GM12878 (cell line): ENCODE results near the gene GANAB. TPM values are rescaled to one million over a fixed set of nuclear protein-coding genes. Genes with fewer than 3 reads are reported as not detected.

ENCODE experiments used
- EGR1 ChIP-seq, 2 experiments: IDR thresholded peaks; 1 replicate in 1 of 2; 2 replicates in 1 of 2; pipeline ENCODE4 v1.6.1; 2011 to 2012; ENCODE audit warnings: low read depth in 2 of 2, low read length in 2 of 2, borderline replicate concordance in 1 of 2, mild to moderate bottlenecking in 1 of 2, moderate library complexity in 1 of 2
- IRF5 ChIP-seq: fragments of 450-650 bp; IDR thresholded peaks from 2 replicates; pipeline ENCODE4 v1.6.1; 2017; ENCODE audit warnings: borderline replicate concordance
- SIN3A ChIP-seq: IDR thresholded peaks from 2 replicates; pipeline ENCODE4 v1.6.1; 2012; ENCODE audit warnings: low read depth, low read length, improper control_type of control experiment
- TCF7 ChIP-seq: IDR thresholded peaks from 2 replicates; pipeline ENCODE4 v1.6.1; 2014; ENCODE audit warnings: antibody characterized with exemption, borderline replicate concordance
- ZNF687 ChIP-seq: fragments of 450-650 bp; IDR thresholded peaks from 2 replicates; pipeline ENCODE4 v1.6.1; 2017; ENCODE audit warnings: mild to moderate bottlenecking, moderate library complexity
- ZZZ3 ChIP-seq: IDR thresholded peaks from 2 replicates; pipeline ENCODE4 v1.6.1; 2011; ENCODE audit warnings: low read depth; ENCODE audit not compliant: control insufficient read depth, insufficient read length
- polyA plus RNA-seq, 11 experiments: library from polyadenylated mRNA; depleted of rRNA in 4 of 11; unstranded in 6 of 11; stranded (reverse) in 5 of 11; fragments of >200 nt; fragmentation: Nextera tagmentation in 4 of 11; fragmentation: Illumina TruSeq in 1 of 11; extraction: Ambion mirVana in 4 of 11; extraction: Trizol in 1 of 11; gene quantifications; 1 replicate in 1 of 11; 2 replicates in 10 of 11; pipeline versions ENCODE4 v1.2.1 to v1.2.3, GENCODE V29; 2011 to 2016; ENCODE audit warnings: inconsistent platforms in 2 of 11, missing spikeins in 2 of 11, low read depth in 1 of 11
- total RNA-seq, 4 experiments: library from RNA; depleted of rRNA in 3 of 4; stranded (reverse); fragments of >200 nt in 3 of 4; fragmentation: Illumina TruSeq in 1 of 4; extraction: Trizol in 1 of 4; gene quantifications; 2 replicates each; pipeline versions ENCODE4 v1.2.1 to v1.2.3, GENCODE V29; 2013 to 2021
- TF ChIP-seq, protein P1 (sequence below): IDR thresholded peaks from 2 replicates; pipeline ENCODE4 v1.6.1; 2011; ENCODE audit warnings: low read depth, mild to moderate bottlenecking, low read length, moderate library complexity, borderline replicate concordance; ENCODE audit errors: extremely low read depth

GANAB gene
- total and polyA plus RNA-seq, 10 of the 15 experiments (the other 5 are each of a cell fraction or from before 2014, with no cell fraction given) = 4.5 to 175 (median 102) TPM

DNA sequence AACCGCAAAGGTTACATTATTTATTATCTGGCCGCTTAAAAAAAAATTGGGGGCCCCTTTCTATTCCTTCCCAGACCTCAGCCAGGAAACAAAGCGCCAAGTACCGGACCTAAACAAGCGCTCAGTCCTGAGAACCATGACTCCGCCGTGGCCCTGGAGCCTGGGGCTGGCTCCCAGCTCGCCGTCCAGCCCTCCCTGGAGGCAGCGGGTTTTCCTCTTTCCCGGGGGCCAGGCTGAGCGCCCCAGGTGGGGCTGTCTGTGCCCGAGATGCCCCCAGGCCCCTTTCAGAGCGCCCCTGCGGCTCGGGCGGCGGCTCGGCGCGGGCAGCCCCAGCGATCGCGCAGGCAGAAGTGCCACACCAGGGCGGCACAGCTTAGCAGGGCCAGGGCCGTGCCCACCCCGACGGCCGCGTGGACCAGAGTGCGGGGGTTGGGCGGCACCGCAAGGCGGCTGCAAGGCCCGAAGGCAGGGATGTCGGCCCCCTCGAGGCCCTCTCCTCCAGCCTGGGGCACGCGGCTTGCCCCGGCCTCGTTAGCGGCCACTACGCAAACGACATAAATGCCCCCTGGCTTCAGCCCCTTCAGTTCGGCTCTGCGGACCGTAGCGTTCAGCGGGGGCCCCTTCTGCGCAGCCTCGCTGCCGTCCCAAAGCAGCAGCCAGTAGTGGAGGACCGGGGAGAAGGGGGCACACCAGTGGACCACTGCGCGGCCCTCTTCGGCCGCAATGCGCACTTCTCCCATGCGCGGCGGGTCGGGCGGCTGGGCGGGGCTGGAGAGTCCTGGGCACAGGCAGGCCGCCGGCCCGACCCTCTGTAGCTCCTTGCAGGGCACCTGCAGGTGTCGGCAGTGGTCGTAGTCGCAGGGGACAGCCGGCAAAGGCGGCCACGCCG is 41.3 kb upstream of the GANAB start (continued):
- TF ChIP-seq ZNF687 (no peak), IRF5 (no peak), ZZZ3 (no peak), EGR1 (IDR thresholded peaks at IDR 0.05; ENCODE audit: borderline replicate concordance in 1 of 2, low read depth in 2 of 2, low read length in 2 of 2) (no peak), SIN3A (no peak), TCF7 (no peak)
- TF ChIP-seq, protein P1, sequence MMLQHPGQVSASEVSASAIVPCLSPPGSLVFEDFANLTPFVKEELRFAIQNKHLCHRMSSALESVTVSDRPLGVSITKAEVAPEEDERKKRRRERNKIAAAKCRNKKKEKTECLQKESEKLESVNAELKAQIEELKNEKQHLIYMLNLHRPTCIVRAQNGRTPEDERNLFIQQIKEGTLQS = no peak
- TF ChIP-seq, all 136 proteins: peak for 0
